ENCODE data around the gene PRSS21. TPM values are rescaled to one million over a fixed set of nuclear protein-coding genes. Genes with fewer than 3 reads are reported as not detected.

Gene PRSS21
- total RNA-seq, 1 experiment from 2014 or later = not detected

GRCh38 chr16:2808181-2808580 is 8.9 kb upstream of the PRSS21 start:
- no peak overlapping the region for H3K27ac Mint-ChIP-seq (ENCODE audit: unreplicated experiment)
- no TSS peak for BruUV-seq (replicated peaks)
- no peak for DNase-seq

DNA sequence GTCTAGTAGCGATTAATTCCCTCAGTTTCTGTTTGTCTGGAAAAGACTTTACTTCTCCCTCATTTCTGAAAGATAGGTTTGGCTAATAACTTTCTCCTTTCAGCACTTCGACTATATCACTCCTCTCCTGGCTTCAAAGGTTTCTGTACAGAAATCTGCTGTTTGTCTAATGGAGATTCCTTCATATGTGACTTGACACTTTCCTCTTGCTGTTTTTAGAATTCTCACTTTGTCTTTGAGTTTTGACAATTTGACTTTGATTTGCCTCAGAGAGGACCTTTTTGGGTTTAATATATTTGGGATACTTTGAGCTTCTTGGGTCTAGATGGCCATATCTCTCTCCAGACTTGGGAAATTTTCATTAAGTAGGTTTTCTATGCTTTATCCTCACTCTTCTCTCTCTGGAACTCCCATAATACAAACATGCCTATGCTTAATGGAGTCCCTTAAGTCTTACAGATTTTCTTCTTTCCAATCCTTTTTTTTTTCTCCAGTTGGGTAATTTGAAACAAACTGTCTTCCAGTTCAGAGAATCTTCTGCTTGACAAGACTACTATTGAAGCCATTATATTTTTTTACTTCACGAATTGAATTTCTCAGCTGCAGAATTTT is 7.8 kb upstream of the PRSS21 start:
- H3K4me1 Mint-ChIP-seq (ENCODE audit: low read depth, unreplicated experiment) = no peaks in the 10 kb centered on the region
- DNase-seq = no peak
- BruUV-seq (replicated peaks) = no TSS peak
- CTCF ChIA-PET = no interaction called here
- H3K27ac Mint-ChIP-seq (ENCODE audit: unreplicated experiment) = no peak overlapping the region
- TF ChIP-seq, protein P1, sequence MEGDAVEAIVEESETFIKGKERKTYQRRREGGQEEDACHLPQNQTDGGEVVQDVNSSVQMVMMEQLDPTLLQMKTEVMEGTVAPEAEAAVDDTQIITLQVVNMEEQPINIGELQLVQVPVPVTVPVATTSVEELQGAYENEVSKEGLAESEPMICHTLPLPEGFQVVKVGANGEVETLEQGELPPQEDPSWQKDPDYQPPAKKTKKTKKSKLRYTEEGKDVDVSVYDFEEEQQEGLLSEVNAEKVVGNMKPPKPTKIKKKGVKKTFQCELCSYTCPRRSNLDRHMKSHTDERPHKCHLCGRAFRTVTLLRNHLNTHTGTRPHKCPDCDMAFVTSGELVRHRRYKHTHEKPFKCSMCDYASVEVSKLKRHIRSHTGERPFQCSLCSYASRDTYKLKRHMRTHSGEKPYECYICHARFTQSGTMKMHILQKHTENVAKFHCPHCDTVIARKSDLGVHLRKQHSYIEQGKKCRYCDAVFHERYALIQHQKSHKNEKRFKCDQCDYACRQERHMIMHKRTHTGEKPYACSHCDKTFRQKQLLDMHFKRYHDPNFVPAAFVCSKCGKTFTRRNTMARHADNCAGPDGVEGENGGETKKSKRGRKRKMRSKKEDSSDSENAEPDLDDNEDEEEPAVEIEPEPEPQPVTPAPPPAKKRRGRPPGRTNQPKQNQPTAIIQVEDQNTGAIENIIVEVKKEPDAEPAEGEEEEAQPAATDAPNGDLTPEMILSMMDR (IDR thresholded peaks at IDR 0.05; ENCODE audit: unreplicated experiment) = no peak
- peaks cover 4% of the 10 kb centered on the region for H3K36me3 Mint-ChIP-seq (ENCODE audit: insufficient read depth, unreplicated experiment)
- H3K27me3 Mint-ChIP-seq (ENCODE audit: unreplicated experiment) = peaks cover 13% of the 10 kb centered on the region
- no peak overlapping the region for H3K4me3 Mint-ChIP-seq (ENCODE audit: low read depth, unreplicated experiment)
- peaks cover 5% of the 10 kb centered on the region for H3K9me3 Mint-ChIP-seq (ENCODE audit: low read depth, unreplicated experiment)
- intact Hi-C loops (cut with micrococcal nuclease; ENCODE audit: unreplicated experiment) = no loop called here

More at GRCh38 chr16:2808181-2808580, 8.9 kb upstream of the PRSS21 start:
- Mint-ChIP-seq H3K4me3 (ENCODE audit: low read depth, unreplicated experiment) (no peak overlapping the region), H3K9me3 (ENCODE audit: low read depth, unreplicated experiment) (peaks cover 10% of the 10 kb centered on the region), H3K27me3 (ENCODE audit: unreplicated experiment) (peaks cover 13% of the 10 kb centered on the region), H3K36me3 (ENCODE audit: insufficient read depth, unreplicated experiment) (peaks cover 4% of the 10 kb centered on the region), H3K4me1 (ENCODE audit: low read depth, unreplicated experiment) (no peaks in the 10 kb centered on the region)
- intact Hi-C loops (cut with micrococcal nuclease; ENCODE audit: unreplicated experiment) = no loop called here
- CTCF ChIA-PET = no interaction called here
- TF ChIP-seq, protein P1 (IDR thresholded peaks at IDR 0.05; ENCODE audit: unreplicated experiment) = no peak

GRCh38 chr16:2810651-2811050 is 6.4 kb upstream of the PRSS21 start:
- no TSS peak for BruUV-seq (replicated peaks)
- H3K27ac Mint-ChIP-seq (ENCODE audit: unreplicated experiment) = no peak overlapping the region
- no peaks in the 10 kb centered on the region for H3K4me1 Mint-ChIP-seq (ENCODE audit: low read depth, unreplicated experiment)
- no peaks in the 10 kb centered on the region for H3K36me3 Mint-ChIP-seq (ENCODE audit: insufficient read depth, unreplicated experiment)
- TF ChIP-seq, protein P1 (IDR thresholded peaks at IDR 0.05; ENCODE audit: unreplicated experiment) = no peak
- intact Hi-C loops (cut with micrococcal nuclease; ENCODE audit: unreplicated experiment) = no loop called here
- CTCF ChIA-PET = no interaction called here
- H3K27me3 Mint-ChIP-seq (ENCODE audit: unreplicated experiment) = peaks cover 13% of the 10 kb centered on the region
- no peak overlapping the region for H3K4me3 Mint-ChIP-seq (ENCODE audit: low read depth, unreplicated experiment)
- H3K9me3 Mint-ChIP-seq (ENCODE audit: low read depth, unreplicated experiment) = peaks cover 5% of the 10 kb centered on the region
- DNase-seq = no peak

GRCh38 chr16:2811703-2812471 is 5.2 kb upstream of the PRSS21 start:
- intact Hi-C loops (cut with micrococcal nuclease; ENCODE audit: unreplicated experiment) = no loop called here
- no peaks in the 10 kb centered on the region for H3K4me1 Mint-ChIP-seq (ENCODE audit: low read depth, unreplicated experiment)
- CTCF ChIA-PET = no interaction called here
- DNase-seq = no peak
- peaks cover 13% of the 10 kb centered on the region for H3K27me3 Mint-ChIP-seq (ENCODE audit: unreplicated experiment)
- no peak overlapping the region for H3K4me3 Mint-ChIP-seq (ENCODE audit: low read depth, unreplicated experiment)
- H3K27ac Mint-ChIP-seq (ENCODE audit: unreplicated experiment) = no peak overlapping the region
- no TSS peak for BruUV-seq (replicated peaks)
- TF ChIP-seq, protein P1 (IDR thresholded peaks at IDR 0.05; ENCODE audit: unreplicated experiment) = no peak
- H3K36me3 Mint-ChIP-seq (ENCODE audit: insufficient read depth, unreplicated experiment) = no peaks in the 10 kb centered on the region
- H3K9me3 Mint-ChIP-seq (ENCODE audit: low read depth, unreplicated experiment) = peaks cover 5% of the 10 kb centered on the region

All from Calu3 (cell line).